GM19193 (cell line): Measurements from ENCODE around the gene SLX4IP.

Source experiments
- POLR2A ChIP-seq: IDR thresholded peaks from 4 replicates; pipeline ENCODE4 v1.6.1; 2011; ENCODE audit not compliant: insufficient read depth, insufficient read length; ENCODE audit errors: extremely low read depth

Gene SLX4IP

GRCh38 chr20:10532361-10532760, 97.3 kb downstream of the SLX4IP start:
- no peak for TF ChIP-seq POLR2A

GRCh38 chr20:10536531-10536930, 101.4 kb downstream of the SLX4IP start:
- no peak for TF ChIP-seq POLR2A

GRCh38 chr20:10537850-10538480, 102.9 kb downstream of the SLX4IP start:
- TF ChIP-seq POLR2A: no peak

- TF ChIP-seq POLR2A: no peak
These were observed 103.7 kb downstream of the SLX4IP start for GRCh38 chr20:10538768-10539167.

GRCh38 chr20:10539818-10540553, 104.9 kb downstream of the SLX4IP start:
- TF ChIP-seq POLR2A: no peak

GRCh38 chr20:10540636-10541493, 105.8 kb downstream of the SLX4IP start:
- TF ChIP-seq POLR2A: no peak

- no peak for TF ChIP-seq POLR2A
These were observed 106.7 kb downstream of the SLX4IP start for GRCh38 chr20:10541668-10542411.

GRCh38 chr20:10542442-10542841, 107.3 kb downstream of the SLX4IP start:
- TF ChIP-seq POLR2A: no peak

GRCh38 chr20:10543480-10543879, 108.4 kb downstream of the SLX4IP start:
- TF ChIP-seq POLR2A: no peak

- no peak for TF ChIP-seq POLR2A
These were observed 112.4 kb downstream of the SLX4IP start for GRCh38 chr20:10547276-10548114.

GRCh38 chr20:10549511-10549910, 114.4 kb downstream of the SLX4IP start:
- no peak for TF ChIP-seq POLR2A

GRCh38 chr20:10550204-10551118, 115.4 kb downstream of the SLX4IP start:
- no peak for TF ChIP-seq POLR2A

- no peak for TF ChIP-seq POLR2A
These were observed 116.9 kb downstream of the SLX4IP start for GRCh38 chr20:10551732-10552724.
